ENCODE measurements around the gene RPS2.
"Not testable (repeated sequence)": the region's sequence is repeated elsewhere in the genome, so short reads cannot be mapped to it uniquely, and the experiment has no call there.

RPS2 gene

GRCh38 chr16:1942810-1943726, 21.6 kb downstream of the RPS2 start, which contains the start of gene MSRB1:
MSRB1 (minus strand) TSS chr16:1943199; CDS start chr16:1943156, 43 bp downstream.
- DNase-seq (ENCODE audit: low spot score) = peak; percentile 99

DNA sequence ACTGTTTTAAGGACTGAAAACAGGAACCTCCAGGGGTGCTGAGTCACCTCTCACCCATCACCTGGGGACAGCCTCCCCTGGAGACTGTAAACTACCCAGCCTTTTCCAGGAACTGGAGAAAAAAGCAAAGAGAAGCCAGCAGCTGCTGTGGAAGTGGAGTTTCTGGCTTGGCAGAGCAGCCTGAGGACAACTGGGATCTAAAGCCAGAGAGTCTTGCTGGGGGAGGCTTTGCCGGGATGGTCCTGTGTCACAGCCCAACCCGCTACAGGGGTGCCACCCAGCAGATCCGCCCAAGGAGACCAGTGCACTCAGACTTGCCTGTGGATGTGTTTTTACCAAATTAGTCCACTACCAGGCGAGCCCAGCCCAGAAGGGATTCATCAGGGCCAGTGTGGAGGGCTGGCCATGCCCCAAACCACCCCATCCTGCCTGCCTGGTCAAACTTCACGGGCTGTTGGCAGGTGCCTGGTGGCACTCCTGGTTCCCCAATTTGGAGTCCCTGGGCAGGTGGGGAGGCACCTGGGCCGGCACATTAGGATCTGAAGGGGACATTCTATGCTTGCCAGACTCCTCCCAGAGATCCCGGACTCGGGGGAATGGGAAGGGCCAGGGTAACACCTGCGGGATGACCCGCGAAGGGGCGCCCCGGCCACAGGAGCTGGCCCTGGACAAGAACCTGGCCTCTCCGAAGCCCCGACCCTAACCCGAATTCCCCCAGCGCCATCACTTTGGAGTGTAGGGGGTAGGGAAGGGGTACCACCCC, 22.4 kb downstream of the RPS2 start:
- no peak for DNase-seq (ENCODE audit: low spot score)

DNA sequence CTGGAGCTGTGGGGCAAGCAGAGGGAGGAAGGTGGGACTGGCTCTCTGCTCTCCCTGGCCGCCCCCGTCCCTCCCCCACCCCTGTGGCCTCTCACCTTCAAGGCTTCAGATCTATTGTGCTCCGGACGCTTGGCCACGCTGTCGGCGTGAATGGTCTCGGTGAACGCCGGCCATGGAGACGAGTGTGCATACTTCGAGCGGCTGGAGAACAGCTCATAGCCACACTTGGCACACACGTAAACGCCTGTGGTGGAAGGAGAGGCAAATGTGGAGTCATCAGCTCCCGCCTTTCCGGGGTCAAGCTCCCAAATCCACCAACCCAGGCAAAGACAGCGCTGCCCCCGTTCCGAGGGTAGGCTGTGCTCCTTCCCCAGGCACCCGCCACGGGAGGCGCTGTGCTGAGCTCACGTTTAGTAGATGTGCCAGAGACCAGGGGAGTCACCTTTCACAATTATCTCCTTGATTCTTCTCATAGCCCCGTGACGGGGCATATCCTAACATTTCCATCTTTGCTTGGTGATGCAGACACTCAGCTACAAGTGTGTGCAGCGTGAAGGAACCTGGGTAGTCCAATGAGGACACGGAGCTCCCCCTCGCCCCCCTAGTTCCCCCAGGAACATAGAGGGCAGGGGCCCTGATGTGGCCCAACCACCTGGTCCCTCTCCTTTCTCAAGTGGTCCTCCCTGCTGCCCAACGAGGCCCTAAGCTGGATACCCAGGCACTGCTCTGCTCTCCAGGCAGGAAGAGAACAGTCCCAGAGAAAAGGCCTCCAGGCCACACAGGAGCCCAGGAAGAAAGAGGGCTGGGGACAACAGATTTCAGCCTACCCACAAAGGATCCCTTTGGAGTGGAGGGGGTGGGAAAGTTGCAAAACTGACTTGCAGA, 23.2 kb downstream of the RPS2 start:
- DNase-seq (ENCODE audit: low spot score) = no peak

DNA sequence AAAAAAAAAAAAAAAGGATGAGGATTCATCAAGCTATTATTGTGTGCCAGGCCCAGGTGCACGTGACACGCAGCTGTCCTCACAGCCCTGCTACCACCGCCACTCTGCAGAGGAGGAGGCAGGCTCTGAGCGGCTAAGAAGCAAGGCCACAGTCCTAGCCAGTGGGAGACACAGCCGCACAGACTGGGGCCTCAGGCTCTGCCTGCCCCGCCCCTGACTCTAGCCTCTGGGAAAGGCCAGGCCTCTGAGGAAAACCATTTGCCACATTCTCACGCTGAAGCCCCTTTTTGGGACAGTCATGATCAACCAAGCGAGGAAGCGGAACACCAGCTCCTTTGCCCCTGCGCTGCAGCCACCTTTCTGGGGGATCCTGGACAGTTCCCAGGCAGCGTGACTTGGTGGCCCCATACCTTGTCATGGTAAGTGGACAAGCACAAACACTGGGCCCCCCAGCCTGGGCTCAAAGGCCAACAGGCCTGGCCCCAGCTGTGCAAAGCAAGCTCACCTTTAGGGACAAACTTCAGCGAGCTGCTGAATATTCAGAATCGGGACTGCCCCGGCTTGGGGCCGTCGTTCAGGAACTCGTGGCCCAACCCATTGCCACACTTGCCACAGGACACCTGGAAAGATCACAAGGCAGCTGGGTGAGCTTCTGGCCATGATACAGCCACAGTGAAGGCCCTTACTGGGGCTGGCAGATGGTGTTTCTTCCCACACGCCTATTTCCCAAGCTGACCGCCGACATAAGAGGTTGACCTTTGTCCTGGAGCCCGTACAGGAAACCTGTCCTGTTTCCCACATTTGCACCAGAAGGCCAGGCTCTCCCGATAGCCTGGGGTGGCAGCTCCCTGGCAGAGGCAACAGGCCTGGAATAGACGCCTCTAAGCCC, 24.1 kb downstream of the RPS2 start:
- DNase-seq (ENCODE audit: low spot score) = no peak

- DNase-seq (ENCODE audit: low spot score) = not testable (repeated sequence)
Measured at GRCh38 chr16:1939833-1940232, 24.8 kb downstream of the RPS2 start.

DNA sequence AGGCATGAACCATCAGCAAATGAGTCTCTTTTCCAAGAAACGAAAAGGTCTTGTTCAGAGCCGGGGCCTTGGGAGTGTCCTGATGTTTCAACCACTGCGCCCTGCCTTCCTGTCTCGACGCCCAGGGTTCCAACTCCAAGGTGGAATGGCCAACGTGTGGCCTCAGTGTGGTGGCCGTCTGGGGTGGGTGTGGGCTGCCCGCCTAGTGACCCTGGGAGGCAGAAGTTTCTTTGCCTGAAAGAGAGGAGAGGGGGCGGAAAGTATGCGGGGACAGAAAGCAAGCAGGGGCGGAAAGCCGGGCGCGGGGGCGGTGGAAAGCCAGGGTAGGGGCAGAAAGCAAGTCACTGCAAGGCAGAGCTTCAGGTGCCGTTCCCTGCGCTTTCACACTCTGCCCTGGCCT, 25.7 kb downstream of the RPS2 start:
- no peak for DNase-seq (ENCODE audit: low spot score)

DNA sequence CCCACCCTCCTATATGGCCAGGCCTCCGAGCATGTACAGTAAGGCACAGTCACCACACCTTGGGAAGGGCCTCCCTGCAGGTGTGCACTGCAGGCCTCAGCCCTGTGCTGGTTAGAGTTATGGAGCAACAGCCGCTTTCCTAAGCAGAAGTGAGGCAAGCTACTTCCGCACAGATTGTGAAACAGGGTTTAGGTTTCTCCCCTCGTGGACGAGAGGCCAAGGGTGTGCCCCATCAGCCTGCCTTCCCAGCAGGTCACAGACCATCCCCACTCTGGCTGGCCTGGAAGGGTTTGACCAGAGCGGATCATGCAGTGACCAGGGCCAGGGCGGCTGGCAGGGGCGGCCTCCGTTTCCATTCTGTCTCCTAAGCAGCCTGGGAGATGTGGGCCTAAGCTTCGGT, 26.3 kb downstream of the RPS2 start:
- no peak for DNase-seq (ENCODE audit: low spot score)

DNA sequence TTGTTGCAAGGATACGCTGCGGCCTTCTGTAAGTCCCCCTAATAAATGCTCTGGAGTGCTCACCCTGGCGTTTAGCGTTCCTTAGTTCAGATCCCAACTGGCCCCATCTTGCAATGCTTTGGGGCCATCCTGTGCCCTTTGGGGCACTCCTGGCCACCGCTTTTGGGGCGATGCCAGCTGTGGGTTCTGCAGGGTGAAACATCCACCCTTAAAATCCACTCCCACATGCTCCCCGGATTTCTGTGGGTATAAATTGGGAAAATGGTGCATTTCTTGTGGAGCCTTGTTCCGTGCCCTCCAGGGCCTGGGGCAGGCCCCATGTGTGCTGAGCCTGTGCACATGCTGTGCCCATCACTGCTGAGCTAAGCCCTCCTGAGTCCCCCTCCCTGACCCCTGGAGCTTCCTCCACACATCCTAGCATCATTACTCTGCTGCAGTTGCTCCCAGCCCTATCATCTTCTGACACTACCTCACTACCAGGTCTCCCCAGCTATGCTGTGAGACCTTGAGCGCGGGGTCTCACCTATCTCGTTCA, 27.6 kb downstream of the RPS2 start:
- DNase-seq (ENCODE audit: low spot score) = no peak

DNA sequence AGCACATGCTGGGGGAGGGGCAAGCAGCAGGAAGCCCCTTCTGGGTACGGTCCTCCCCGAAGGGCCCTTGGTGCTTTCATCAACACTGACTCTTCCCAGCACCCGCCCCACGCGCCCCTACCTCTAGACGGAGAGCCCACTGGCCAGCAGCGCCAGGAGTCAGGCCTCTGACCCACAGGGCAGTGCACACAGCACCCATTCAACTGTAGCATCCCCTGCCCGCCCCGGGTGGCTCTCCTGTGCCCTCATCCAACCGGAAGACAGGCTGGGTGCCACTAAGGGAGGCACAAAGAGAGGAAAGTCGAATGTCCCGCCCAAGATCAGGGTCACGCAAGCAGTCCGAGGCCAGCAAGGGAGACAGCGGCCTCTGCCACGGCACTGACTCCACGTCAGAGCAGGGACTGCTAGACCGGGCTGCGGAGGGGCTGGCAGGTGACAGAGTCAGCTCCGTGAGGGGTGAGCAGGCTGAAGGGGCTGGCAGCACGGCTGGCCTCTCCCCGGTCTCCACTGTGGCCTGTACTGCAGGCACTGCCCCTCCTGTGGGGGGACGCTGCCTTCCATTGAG, 31.4 kb downstream of the RPS2 start:
- DNase-seq (ENCODE audit: low spot score) = no peak

DNA sequence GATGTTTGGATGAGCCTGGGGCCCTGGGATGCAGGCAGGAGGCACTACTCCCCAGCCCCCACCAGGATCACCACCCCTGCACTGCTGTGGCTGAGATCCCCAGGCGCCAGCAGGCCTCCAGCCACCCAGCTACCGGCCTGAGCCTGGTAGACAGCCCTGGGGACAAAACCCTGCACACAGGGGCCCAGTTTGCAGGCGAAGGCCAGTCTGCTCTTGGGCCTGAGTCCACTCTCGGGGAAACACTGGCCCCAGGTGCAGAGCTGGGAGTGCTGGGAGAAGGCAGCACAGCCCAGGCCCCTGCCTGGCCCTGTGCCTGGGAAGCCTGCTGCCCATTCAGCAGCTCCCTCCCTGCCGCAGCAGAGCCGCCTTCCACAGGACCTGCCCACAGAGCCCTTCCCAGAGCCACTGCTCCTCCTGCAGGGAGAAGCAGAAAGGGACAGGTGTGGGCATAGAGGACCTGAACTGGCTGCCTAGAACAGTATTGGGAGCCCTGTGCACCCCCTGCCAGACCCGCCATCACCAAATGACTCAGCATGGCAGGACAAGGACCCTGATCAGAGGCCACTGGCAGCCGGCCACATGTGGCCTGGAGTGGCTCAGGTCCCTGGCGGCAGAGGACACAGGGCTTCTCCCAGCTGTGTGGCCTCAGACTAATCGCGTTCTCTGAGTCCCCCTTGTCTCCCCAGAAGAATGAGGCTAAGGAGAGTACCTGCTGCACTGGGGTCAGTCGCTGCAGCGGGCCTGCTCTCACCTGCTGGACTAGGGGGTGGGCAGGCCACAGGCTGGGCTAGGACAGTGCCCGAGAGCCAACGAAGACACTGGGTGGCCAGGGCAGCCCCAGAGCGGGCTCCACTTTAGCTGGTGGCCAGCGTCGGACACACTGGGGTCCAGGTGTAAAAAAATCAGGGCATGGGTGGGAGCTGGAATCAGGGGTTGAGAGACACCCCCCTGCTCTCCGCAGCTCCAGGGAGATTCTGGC, 32.3 kb downstream of the RPS2 start:
- peak; percentile 73 for DNase-seq (ENCODE audit: low spot score)

- DNase-seq (ENCODE audit: low spot score) = no peak
Measured at GRCh38 chr16:1930338-1930720, 34.3 kb downstream of the RPS2 start.

DNA sequence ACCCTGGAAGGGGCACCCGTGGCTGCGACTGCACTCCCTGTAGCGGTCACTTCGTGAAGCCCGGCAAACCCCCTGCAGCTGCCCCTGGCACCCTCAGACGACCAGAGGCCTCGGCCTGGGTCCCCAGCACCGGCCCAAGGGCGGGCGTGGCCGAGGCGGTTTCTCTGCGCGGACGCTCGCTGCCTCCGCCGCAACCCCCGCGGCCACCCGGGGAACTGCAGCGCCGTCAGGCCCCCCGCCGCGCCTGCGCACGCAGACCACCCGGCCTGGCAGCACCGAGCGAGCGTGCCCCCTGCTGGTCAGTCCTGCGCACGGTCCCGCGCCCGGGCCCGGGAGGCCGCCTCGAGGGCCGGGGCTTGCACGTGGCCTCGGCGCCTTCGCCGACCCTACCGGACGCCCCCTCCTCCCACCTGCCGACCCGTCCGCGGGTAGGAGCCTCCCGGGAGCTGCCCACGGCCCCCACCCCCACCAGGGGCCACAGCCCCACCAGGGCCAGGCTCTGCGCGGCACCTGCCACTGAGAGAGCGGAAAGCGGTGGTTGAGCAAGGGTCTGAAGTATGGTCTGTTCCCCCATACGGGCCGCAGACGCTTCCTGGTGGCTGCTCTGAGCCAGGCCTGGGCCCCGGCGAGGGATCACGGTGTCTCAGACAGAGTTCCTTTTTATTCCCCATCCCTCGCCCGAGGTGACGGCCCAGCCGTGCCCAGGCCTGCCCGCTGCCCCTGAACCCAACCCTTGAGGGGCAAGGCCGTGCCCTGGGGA, 34.9 kb downstream of the RPS2 start:
- peak; percentile 83 for DNase-seq (ENCODE audit: low spot score)

DNA sequence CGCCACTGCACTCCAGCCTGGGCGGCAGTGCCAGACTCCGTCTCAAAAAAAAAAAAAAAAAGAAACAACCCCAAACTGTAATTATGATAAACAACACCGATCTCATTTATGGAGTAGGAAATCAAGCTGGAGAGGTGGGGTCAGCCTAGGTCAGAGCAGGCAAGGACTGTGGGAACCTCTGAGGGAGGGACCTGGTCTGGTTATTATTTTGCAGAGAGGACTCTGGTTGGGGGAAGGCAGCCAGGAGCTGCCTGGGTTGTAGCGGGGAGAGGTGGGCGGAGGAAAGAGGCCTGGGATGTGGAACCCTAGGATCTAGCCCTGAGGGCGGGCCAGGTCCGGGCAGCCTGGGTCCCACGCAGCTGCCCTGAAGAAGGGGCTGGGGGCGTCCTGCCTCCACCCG, 35.5 kb downstream of the RPS2 start:
- DNase-seq (ENCODE audit: low spot score) = peak; percentile 78

DNA sequence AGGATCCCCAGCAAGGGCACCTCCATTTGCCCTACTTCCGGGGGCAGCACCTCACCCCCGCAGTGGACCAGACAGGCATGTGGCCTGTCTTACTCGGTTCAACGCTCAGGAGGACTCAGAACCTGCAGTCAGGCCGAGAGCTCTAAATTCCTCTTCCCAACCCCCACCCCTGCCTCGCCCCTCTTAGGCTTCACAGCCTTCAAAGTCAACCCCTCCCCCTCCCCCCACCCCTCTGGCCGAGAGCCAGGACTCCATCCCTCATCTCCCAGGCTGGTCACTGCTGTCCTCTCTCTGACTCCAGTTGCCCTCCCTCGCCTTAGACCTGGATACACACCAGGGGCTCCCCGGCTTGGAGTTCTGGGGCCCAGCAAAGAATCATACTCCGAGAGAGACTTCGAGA, 38.4 kb downstream of the RPS2 start:
- DNase-seq (ENCODE audit: low spot score) = no peak

GRCh38 chr16:1924095-1924494, 40.5 kb downstream of the RPS2 start:
- no peak for DNase-seq (ENCODE audit: low spot score)

DNA sequence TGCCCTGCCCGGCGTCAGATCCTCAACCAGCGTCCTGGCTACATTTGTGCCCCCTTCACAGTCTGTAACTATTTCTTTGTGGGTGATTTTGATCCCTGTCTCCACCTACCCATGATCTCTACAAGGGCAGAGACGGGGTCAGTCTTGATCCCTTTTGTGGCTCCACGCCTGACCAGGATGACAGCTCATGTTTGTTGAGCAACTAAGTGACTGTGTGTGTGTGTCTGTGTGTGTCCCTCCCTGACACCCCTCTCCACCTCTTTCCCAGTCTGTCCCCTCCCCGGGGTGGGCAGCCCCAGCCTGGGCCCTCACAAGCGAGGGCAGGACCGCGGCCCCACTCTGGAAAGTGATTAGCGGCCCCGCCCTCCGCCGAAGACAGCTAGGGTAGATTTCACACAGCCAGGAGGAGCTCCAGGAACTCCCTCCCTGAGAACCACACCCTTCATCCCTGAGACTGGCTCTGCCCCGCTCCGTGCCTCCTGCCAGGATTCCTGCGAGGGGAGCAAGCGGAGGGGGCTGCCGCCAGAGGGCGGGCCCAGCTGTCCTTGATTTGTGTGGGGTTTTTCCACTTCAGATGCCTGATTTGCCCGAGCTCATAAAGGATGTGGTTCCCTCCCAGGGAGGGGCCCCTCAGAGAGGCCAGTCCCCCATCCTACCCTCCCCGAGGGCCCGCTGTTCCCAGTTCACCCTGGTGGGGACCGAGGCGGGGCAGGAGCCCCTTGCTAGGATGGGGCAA, 41.2 kb downstream of the RPS2 start:
- peak; percentile 54 for DNase-seq (ENCODE audit: low spot score)

- no peak for DNase-seq (ENCODE audit: low spot score)
Measured at GRCh38 chr16:1922357-1922756, 42.3 kb downstream of the RPS2 start.
